Esophagus muscularis mucosa (tissue), 4 donors: ENCODE data around the gene TMEM121B.

Experiments used
- EP300 ChIP-seq: sonication (generic); formaldehyde crosslinking; IDR thresholded peaks from one replicate; pipeline ENCODE4 v1.6.1; 2017; ENCODE audit warnings: antibody characterized with exemption
- POLR2A ChIP-seq: fragments of 450-650 bp; IDR thresholded peaks from one replicate; pipeline ENCODE4 v1.6.1; 2017; ENCODE audit warnings: antibody characterized with exemption, moderate library complexity, mild to moderate bottlenecking, low read depth
- POLR2AphosphoS5 ChIP-seq, 2 donors: sonication (generic); formaldehyde crosslinking; IDR thresholded peaks; one replicate each; pipeline ENCODE4 v1.6.1; 2017; ENCODE audit warnings: antibody characterized with exemption in 2 of 2
- TF ChIP-seq, protein P1 (sequence below), 3 experiments: fragments of 200-600 bp in 2 of 3; fragments of 450-650 bp in 1 of 3; sonication (generic) in 2 of 3; IDR thresholded peaks; one replicate each; pipeline ENCODE4 v1.5.1; 2017 to 2019; ENCODE audit warnings: antibody characterized with exemption in 3 of 3, mild to moderate bottlenecking in 2 of 3, moderate library complexity in 1 of 3

DNA sequence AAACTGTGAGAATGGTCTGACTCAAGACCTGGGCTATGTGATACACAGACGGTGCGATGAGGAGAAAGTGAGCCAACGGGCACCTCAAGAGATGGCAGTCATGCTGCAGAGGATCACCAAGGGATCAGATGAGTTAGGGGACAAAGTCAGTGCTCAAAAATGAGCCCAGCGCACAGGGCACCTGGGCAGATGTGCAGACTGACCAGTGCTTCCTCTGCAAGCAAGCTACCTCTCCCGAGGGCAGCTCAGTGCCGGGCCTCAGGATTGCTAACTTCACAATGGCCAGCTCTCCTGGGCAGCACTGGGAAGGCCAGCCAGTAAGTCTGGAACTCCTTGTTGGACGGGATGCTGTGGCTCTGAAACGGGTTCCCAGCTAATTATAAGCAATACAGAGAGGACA is 22.7 kb upstream of the TMEM121B start:
- TF ChIP-seq, protein P1, sequence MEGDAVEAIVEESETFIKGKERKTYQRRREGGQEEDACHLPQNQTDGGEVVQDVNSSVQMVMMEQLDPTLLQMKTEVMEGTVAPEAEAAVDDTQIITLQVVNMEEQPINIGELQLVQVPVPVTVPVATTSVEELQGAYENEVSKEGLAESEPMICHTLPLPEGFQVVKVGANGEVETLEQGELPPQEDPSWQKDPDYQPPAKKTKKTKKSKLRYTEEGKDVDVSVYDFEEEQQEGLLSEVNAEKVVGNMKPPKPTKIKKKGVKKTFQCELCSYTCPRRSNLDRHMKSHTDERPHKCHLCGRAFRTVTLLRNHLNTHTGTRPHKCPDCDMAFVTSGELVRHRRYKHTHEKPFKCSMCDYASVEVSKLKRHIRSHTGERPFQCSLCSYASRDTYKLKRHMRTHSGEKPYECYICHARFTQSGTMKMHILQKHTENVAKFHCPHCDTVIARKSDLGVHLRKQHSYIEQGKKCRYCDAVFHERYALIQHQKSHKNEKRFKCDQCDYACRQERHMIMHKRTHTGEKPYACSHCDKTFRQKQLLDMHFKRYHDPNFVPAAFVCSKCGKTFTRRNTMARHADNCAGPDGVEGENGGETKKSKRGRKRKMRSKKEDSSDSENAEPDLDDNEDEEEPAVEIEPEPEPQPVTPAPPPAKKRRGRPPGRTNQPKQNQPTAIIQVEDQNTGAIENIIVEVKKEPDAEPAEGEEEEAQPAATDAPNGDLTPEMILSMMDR (IDR thresholded peaks at IDR 0.05), result no peak
- no peak for TF ChIP-seq POLR2A
- TF ChIP-seq EP300, result no peak
- TF ChIP-seq POLR2AphosphoS5 (IDR thresholded peaks at IDR 0.05), result no peak
